Skeletal muscle tissue (tissue), 4 donors: ENCODE measurements around the gene HSF2BP. TPM values are rescaled to one million over a fixed set of nuclear protein-coding genes. Genes with fewer than 3 reads are reported as not detected.
"Not testable (repeated sequence)": the region's sequence is repeated elsewhere in the genome, so short reads cannot be mapped to it uniquely, and the experiment has no call there.

Experiments used
- H3K27ac ChIP-seq: one replicate; pipeline ENCODE4 v1.7.0; 2013; ENCODE audit warnings: mild to moderate bottlenecking, low read depth, low read length, inconsistent platforms
- H3K27me3 ChIP-seq, 3 donors: one replicate each; pipeline ENCODE4 v1.7.0; 2013; ENCODE audit warnings: low read length in 3 of 3; ENCODE audit not compliant: control insufficient read depth in 3 of 3, insufficient read depth in 3 of 3
- H3K36me3 ChIP-seq, 3 donors: one replicate each; pipeline ENCODE4 v1.7.0; 2013; ENCODE audit warnings: low read length in 3 of 3; ENCODE audit not compliant: control insufficient read depth in 3 of 3, insufficient read depth in 3 of 3
- H3K4me1 ChIP-seq, 3 donors: one replicate each; pipeline ENCODE4 v1.7.0; 2013; ENCODE audit warnings: low read length in 3 of 3, mild to moderate bottlenecking in 3 of 3; ENCODE audit not compliant: control insufficient read depth in 3 of 3, insufficient read depth in 3 of 3
- H3K4me3 ChIP-seq, 3 donors: one replicate each; pipeline ENCODE4 v1.7.0; 2013; ENCODE audit warnings: low read length in 3 of 3
- H3K9ac ChIP-seq, 3 donors: one replicate each; pipeline ENCODE4 v1.7.0; 2013; ENCODE audit warnings: low read length in 3 of 3, mild to moderate bottlenecking in 3 of 3, moderate library complexity in 2 of 3, low read depth in 1 of 3
- H3K9me3 ChIP-seq, 3 donors: one replicate each; pipeline ENCODE4 v1.7.0; 2013; ENCODE audit warnings: low read length in 3 of 3; ENCODE audit not compliant: control insufficient read depth in 3 of 3
- total RNA-seq: library from RNA; depleted of rRNA; stranded (reverse); fragments of >200 nt; gene quantifications from one replicate; pipeline ENCODE4 v1.2.3, GENCODE V29; 2014
- donor health status: Osteomylitis.

The HSF2BP gene
- total RNA-seq, 1 donor from 2014 or later, result 1.6 TPM

DNA sequence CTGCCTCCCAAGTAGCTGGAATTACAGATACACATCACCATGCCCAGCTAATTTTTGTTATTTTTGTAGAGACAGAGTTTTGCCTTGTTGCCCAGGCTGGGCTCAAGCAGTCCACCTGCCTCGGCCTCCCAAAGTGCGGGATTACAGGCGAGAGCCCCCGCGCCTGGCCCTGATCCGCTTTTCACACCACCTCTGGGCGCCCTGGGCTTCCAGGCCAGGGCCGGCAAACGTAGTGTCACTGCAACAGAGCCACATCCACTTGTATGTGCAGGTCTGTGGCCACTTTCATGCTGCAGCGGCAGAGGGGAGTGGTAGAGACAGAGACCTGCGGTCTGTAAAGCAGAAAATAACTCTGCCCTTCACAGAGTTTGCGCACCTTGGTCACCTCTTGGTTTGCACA, 29.6 kb upstream of the HSF2BP start:
- H3K36me3 ChIP-seq, result peaks cover 73 to 87% (median 80%) of the 10 kb centered on the region in 3 donors
- no peaks in the 10 kb centered on the region for H3K9me3 ChIP-seq
- H3K27me3 ChIP-seq, result no peaks in the 10 kb centered on the region
- H3K27ac ChIP-seq, result no peak overlapping the region
- no peak overlapping the region for H3K9ac ChIP-seq
- H3K4me1 ChIP-seq, result no peaks in the 10 kb centered on the region
- no peak overlapping the region for H3K4me3 ChIP-seq

DNA sequence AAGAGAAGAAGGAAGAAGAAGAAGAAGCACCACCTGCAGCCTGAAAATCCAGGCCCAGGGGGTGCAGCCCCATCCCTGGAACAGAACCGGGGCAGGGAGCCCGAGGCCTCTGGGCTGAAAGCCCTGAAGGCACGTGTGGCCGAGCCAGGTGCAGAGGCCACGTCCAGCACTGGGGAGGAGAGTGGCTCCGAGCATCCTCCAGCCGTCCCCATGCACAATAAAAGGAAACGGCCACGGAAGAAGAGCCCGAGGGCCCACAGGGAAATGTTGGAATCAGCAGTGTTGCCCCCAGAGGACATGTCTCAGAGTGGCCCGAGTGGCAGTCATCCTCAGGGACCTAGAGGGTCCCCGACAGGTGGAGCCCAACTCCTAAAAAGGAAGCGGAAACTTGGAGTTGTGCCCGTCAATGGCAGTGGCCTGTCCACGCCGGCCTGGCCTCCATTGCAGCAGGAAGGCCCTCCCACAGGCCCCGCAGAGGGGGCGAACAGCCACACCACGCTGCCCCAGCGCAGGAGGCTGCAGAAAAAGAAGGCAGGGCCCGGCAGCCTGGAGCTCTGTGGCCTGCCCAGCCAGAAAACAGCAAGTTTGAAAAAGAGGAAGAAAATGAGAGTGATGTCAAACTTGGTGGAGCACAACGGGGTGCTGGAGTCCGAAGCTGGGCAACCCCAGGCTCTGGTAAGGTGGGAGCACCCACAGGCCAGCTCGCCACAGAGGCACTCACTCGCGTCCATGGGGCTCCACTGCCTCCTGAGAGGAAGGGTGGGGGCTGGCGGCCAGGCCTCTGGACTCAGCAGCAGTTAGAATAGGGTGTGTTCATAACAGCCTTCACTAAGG, 28.5 kb upstream of the HSF2BP start:
- Histone ChIP-seq H3K4me3 (no peak overlapping the region), H3K27me3 (no peaks in the 10 kb centered on the region), H3K36me3 (peaks cover 65 to 78% (median 77%) of the 10 kb centered on the region in 3 donors), H3K9ac (no peak overlapping the region), H3K27ac (no peak overlapping the region), H3K4me1 (no peaks in the 10 kb centered on the region), H3K9me3 (no peaks in the 10 kb centered on the region)

DNA sequence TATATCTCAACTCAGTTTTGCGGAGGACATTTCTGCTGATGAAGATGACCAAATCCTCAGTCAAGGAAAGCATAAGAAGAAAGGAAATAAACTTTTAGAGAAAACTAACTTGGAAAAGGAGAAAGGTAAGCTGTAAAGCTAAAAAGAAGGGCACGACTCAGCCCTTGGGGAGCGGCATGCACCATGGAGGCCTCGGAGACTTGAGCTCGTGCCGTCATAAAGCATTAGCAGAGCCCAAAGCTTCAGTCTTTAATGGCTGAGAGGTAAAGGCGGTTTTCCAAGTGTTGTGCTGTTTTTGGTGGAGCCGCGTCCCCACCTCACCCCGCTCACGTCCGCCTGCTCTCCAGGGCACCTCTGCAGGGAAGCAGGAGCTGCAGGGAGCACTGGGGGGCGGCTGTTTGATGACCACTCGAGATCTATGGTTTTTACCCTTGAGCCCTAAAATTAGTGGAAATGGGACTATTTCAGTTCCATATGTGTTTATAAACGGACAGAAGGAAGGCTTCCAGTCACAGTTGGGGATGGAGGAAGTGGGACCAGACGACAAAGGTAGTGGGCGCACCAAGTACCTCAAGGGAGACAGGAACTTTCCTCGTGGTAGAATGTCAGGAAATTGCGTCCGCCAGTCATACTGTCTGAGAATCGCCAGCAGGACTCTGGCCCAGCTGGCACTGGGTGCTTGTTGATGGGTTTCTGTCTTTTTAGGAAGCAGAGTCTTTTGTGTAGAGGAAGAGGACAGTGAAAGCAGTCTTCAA, 27.7 kb upstream of the HSF2BP start:
- Histone ChIP-seq H3K9ac (no peak overlapping the region), H3K36me3 (peaks cover 68 to 81% (median 80%) of the 10 kb centered on the region in 3 donors), H3K9me3 (no peaks in the 10 kb centered on the region), H3K27ac (no peak overlapping the region), H3K4me1 (no peaks in the 10 kb centered on the region), H3K27me3 (no peaks in the 10 kb centered on the region), H3K4me3 (no peak overlapping the region)

DNA sequence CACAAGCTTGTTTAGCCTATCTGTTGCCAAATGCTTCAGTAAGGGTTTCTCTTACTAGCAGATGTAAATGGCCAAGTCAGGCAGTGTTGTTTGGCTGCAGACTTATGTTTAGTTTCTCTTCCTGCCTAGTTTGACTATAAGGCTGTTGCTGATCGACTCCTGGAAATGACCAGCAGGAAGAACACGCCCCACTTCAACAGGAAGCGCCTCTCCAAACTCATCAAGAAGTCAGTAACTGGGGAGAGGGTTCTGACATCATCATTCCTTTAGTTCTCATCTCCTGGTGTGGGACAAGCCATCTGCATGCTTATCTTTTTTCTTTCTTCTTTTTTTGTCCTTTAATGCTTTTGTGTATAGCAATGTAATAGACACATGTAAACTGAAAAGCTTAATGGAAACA, 25.1 kb upstream of the HSF2BP start:
- H3K36me3 ChIP-seq, result peaks cover 56 to 67% (median 58%) of the 10 kb centered on the region in 3 donors
- H3K27ac ChIP-seq, result no peak overlapping the region
- H3K27me3 ChIP-seq, result no peaks in the 10 kb centered on the region
- no peaks in the 10 kb centered on the region for H3K4me1 ChIP-seq
- no peak overlapping the region for H3K9ac ChIP-seq
- no peak overlapping the region for H3K4me3 ChIP-seq
- H3K9me3 ChIP-seq, result no peaks in the 10 kb centered on the region

DNA sequence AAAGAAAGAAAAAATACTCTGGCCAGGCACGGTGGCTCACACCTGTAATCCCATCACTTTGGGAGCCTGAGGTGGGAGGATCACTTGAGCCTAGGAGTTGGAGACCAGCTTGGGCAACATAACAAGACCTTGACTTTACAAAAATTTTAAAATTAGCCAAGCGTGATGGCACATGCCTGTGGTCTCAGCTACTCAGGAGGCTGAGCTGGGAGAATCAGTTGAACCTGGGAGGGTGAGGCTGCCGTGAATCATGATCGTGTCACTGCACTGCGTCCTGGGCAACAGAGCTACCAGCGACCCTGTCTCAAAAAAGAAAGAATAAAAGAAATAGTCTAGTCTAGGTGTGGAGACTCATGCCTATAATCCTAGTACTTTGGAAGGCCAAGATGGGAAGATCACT, 22.4 kb upstream of the HSF2BP start:
- Histone ChIP-seq H3K4me3 (no peak overlapping the region), H3K9me3 (no peaks in the 10 kb centered on the region), H3K36me3 (peaks cover 41 to 54% (median 47%) of the 10 kb centered on the region in 3 donors), H3K9ac (no peak overlapping the region), H3K27ac (no peak overlapping the region), H3K4me1 (no peaks in the 10 kb centered on the region), H3K27me3 (no peaks in the 10 kb centered on the region)

DNA sequence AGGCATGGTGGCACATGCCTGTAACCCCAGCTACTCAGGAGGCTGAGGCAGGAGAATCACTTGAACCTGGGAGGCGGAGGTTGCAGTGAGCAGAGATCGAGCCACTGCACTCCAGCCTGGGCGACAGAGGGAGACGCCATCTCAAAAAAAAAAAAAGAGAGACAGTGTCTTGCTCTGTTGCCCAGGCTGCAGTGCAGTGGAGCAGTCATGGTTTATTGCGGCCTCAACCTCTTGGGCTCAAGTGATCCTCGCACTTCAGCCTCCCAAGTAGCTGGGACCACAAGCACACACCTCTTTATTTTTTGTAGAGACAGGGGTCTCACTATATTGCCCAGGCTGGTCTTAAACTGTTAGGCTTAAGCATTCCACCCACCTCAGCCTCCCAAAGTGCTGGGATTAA, 21.1 kb upstream of the HSF2BP start:
- not testable (repeated sequence) for H3K27me3 ChIP-seq, H3K4me1 ChIP-seq, H3K9me3 ChIP-seq, H3K4me3 ChIP-seq, H3K27ac ChIP-seq, H3K9ac ChIP-seq
- H3K36me3 ChIP-seq, result peaks cover 41 to 54% (median 48%) of the 10 kb centered on the region in 3 donors

DNA sequence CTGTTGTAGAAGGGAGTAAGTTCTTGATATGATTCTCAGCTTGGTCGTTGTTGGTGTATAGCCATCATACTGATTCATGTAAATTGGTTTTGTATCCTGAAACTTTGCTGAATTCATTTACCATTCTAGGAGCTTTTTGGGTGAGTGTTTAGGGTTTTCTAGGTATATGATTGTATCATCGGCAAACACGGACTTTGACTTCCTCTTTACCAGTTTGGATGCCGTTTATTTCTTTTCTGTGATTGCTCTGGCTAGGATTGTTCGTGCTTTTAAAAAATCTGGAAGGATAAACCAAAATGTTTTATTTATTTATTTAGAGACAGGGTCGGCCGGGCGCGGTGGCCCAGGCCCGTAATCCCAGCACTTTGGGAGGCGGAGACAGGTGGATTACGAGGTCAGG, 20.7 kb upstream of the HSF2BP start:
- Histone ChIP-seq H3K27ac (no peak overlapping the region), H3K27me3 (no peaks in the 10 kb centered on the region), H3K9me3 (no peaks in the 10 kb centered on the region), H3K9ac (no peak overlapping the region), H3K4me1 (no peaks in the 10 kb centered on the region), H3K4me3 (no peak overlapping the region), H3K36me3 (peaks cover 40 to 54% (median 48%) of the 10 kb centered on the region in 3 donors)

DNA sequence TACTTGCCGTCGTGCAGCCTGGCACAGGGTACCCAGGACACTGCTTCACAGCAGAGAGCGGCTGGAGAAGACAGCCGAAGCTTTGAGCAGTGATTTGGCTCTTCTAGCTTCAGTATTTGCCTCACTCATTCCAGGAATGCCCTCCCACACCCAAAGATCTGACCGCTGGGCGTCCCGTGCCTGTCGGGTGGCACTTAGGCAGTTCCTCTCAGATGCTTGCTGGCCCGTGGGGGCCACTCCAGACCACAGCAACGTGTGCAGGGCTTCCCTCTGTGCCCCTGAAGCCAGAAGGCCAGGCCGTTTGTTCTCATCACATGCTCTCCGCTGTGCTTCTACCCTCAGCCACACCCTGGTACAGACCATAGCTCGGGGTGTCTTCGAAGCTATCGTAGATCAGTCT, 17.1 kb upstream of the HSF2BP start:
- no peaks in the 10 kb centered on the region for H3K9me3 ChIP-seq
- no peak overlapping the region for H3K4me3 ChIP-seq
- H3K27me3 ChIP-seq, result no peaks in the 10 kb centered on the region
- H3K27ac ChIP-seq, result no peak overlapping the region
- H3K4me1 ChIP-seq, result no peaks in the 10 kb centered on the region
- peaks cover 32 to 46% (median 42%) of the 10 kb centered on the region in 3 donors for H3K36me3 ChIP-seq
- H3K9ac ChIP-seq, result no peak overlapping the region

DNA sequence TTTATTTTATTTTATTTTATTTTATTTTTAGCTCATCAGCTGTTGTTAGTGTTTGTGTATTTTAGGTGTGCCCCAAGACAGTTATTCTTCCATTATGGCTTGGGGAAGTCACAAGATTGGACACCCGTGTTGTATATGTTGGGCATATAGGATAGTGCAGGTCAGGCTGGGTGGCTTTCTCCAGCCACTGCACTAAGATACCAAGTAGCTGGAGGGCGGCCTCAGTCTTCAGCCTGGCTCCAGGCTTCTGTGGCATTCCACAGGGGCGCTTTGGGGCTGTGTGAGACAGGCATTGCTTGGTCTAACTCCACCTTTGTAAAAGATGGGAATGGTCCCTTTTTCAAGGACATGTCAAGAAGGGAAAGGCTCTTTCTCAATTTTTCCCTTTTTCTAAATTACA, 16.6 kb upstream of the HSF2BP start:
- no peak overlapping the region for H3K27ac ChIP-seq
- H3K9ac ChIP-seq, result no peak overlapping the region
- no peaks in the 10 kb centered on the region for H3K9me3 ChIP-seq
- H3K27me3 ChIP-seq, result no peaks in the 10 kb centered on the region
- no peaks in the 10 kb centered on the region for H3K4me1 ChIP-seq
- peaks cover 36 to 51% (median 46%) of the 10 kb centered on the region in 3 donors for H3K36me3 ChIP-seq
- H3K4me3 ChIP-seq, result no peak overlapping the region
